Loucy (cell line): Measurements from ENCODE around the gene TAS1R2.

ENCODE experiments used
- EZH2phosphoT487 ChIP-seq: fragments of 200-600 bp; IDR thresholded peaks from 2 replicates; pipeline ENCODE4 v1.6.1; 2018; ENCODE audit warnings: antibody characterized with exemption, mild to moderate bottlenecking, moderate library complexity, borderline replicate concordance
- TF ChIP-seq, protein P1 (sequence below): fragments of 200-600 bp; sonication (generic); conservative IDR thresholded peaks from 2 replicates; pipeline ENCODE4 v1.5.1; 2014; ENCODE audit warnings: mild to moderate bottlenecking, antibody characterized with exemption, low read length

DNA sequence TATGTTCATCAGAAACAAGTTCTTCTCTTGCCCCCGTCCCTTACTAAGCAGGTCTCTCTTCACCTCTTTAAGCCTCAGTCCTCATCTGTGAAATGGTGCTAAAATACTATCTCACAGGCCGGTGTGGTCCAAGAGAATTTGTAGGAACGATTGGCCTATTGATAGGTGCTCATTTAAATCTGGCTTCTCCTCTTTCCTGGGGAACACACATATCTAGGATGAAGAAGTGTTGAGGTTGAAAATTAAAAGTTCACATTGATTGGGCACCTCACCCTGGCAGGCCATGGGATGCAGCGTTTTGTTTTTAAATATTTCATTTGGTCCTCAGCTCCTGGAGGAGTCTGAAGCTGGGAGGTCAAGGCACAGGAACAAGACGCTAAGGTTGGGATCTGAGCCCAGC lies 8.9 kb upstream of the TAS1R2 start:
- TF ChIP-seq, protein P1, sequence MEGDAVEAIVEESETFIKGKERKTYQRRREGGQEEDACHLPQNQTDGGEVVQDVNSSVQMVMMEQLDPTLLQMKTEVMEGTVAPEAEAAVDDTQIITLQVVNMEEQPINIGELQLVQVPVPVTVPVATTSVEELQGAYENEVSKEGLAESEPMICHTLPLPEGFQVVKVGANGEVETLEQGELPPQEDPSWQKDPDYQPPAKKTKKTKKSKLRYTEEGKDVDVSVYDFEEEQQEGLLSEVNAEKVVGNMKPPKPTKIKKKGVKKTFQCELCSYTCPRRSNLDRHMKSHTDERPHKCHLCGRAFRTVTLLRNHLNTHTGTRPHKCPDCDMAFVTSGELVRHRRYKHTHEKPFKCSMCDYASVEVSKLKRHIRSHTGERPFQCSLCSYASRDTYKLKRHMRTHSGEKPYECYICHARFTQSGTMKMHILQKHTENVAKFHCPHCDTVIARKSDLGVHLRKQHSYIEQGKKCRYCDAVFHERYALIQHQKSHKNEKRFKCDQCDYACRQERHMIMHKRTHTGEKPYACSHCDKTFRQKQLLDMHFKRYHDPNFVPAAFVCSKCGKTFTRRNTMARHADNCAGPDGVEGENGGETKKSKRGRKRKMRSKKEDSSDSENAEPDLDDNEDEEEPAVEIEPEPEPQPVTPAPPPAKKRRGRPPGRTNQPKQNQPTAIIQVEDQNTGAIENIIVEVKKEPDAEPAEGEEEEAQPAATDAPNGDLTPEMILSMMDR = no peak
- TF ChIP-seq EZH2phosphoT487 = no peak
